Measurements from ENCODE around the gene NDEL1. TPM values are rescaled to one million over a fixed set of nuclear protein-coding genes. Genes with fewer than 3 reads are reported as not detected.
A peak's percentile ranks its signal among the peaks of the same experiment; 100 is the strongest.

Gene NDEL1
- total RNA-seq, 1 donor from 2014 or later, result 60.0 TPM

GRCh38 chr17:8413938-8414337 lies 21.7 kb upstream of the NDEL1 start:
- DNase-seq (ENCODE audit: low spot score), result no peak

DNA sequence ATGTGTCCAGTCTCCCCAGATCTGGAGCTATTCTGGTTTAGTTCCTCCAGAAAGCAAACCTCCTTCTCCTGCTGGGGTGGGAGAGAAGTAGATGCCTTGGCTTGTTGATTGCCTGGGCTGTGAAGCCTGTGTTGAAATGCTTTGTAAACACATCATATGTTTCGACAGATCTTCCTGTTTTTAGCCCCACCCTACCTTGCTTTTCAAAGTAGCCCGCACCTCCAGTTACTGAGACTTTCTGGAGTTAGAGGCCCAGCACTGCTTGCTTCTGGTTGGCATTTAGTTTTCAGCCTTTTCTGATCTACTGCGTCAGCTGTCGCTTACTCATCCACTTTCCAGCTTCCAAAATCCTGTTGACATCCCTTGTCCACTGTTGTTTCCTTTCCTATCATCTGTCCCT lies 17.9 kb upstream of the NDEL1 start:
- no peak for DNase-seq (ENCODE audit: low spot score)

- no peak for DNase-seq (ENCODE audit: low spot score)
Measured at GRCh38 chr17:8418471-8418870, 17.2 kb upstream of the NDEL1 start.

GRCh38 chr17:8419305-8419704 lies 16.4 kb upstream of the NDEL1 start:
- no peak for DNase-seq (ENCODE audit: low spot score)

DNA sequence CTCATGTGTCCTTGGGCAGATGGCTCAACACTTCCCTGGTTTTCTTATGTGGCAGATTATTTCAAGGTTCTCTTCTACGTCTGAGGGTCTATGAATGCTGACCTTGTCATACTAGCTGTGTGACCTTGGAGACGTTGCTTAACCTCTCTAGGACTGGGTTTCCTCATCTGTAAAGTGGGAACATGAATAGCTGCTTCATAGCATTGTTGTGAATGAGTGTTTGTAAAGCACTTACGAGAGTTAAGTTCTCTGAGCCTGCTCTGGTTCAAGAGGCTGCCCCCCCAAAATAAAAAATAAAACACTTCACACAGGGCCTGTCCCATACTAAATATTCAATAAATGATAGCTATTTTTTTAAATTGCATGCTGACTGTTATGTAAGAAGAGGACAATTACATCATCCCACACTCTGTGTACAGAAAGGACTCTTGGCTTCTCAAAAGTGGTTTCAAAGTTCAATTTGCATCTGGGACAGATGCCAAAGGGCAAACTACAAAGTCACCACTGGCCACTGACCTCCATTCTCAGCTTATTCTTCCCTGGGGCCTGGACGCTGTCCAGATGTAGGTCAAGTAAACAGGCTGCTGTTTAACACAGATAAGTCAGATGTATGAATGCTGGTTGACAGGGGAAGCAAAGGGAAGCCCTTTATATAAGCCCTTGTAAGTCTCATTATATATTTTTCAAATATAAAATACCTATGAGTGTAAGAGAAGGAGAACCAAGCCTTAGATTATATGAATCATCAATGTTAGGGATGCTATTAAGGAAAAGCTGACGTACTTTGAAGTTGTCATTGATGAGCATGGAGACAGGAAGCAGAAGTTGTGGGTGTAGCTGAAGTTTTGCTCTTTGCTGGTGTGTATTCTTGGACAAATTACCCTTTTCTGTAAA lies 15.4 kb upstream of the NDEL1 start:
- peak; percentile 94 for DNase-seq (ENCODE audit: low spot score)

- DNase-seq (ENCODE audit: low spot score), result peak; percentile 23
Measured at GRCh38 chr17:8421571-8421970, 14.1 kb upstream of the NDEL1 start.

GRCh38 chr17:8426094-8426720 lies 9.5 kb upstream of the NDEL1 start:
- no peak for DNase-seq (ENCODE audit: low spot score)

GRCh38 chr17:8426802-8427201 lies 8.9 kb upstream of the NDEL1 start:
- no peak for DNase-seq (ENCODE audit: low spot score)

GRCh38 chr17:8430966-8431365 lies 4.7 kb upstream of the NDEL1 start:
- DNase-seq (ENCODE audit: low spot score), result peak; percentile 61

DNA sequence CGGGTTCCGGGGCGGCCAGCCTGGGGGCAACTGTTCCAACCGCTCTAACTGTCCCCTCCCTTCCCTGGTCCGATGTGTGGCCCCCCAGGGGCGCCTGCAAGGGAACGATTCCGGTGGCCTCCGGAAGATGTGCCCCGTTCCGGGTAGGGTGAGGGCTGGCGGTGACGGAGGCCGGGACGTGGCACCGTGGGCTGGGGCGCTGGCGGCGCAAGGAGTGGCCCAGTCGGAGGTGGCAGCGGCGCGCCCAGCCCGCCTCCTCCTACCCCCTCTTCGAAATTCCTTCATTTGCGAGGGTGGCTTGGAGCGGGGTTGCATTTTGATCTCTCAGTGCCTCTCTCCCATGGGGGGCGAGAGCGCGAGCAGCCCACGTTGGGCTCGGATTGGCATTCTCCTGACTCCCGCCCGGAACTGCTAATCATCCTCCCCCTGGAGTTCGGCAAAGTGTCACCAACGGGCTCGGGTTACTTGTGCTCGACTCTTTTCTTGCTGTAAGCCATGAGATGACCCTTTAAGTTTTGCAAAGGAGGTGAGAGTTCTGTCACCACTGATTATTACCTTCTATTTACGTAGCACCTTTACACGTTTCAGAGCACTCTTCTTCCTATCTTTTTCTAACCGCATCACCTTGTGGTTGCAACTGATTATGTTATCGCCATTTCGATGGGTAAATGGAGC lies 622 bp downstream of the NDEL1 start:
- DNase-seq (ENCODE audit: low spot score), result peak; percentile 54

DNA sequence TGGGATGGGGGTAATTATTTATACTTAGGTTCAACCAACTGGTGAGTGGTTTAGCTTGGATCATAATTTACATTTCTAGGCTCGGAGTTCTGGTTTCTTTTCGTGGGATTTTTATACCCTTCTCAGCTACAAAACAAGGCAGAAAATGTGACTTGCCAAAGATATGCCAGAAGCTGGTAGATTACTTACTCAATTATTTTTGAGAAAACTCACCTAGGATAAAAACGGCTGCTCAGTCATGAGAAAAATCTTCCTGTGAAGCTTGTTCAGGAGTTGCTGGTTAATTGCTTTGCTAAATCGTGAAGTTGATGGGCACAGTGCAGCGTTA lies 1.1 kb downstream of the NDEL1 start:
- DNase-seq (ENCODE audit: low spot score), result no peak

DNA sequence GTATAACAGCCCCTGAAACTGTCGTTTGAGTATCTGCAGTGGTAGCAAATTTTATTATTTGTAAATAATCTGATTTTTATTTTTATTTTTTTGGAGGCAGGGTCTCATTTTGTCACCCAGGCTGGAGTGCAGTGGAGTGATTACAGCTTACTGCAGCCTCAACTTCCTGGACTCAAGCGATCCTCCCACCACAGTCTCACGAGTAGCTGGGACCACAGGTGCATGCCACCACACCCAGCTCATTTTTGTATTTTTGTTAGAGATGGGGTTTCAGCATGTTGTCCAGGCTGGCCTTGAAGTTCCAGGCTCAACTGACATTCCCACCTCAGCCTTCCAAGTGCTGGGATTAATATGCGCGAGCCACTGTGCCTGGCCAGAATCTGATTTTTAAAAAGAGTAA lies 2.8 kb downstream of the NDEL1 start:
- no peak for DNase-seq (ENCODE audit: low spot score)

- DNase-seq (ENCODE audit: low spot score), result no peak
Measured at GRCh38 chr17:8439681-8440080, 4.0 kb downstream of the NDEL1 start.

DNA sequence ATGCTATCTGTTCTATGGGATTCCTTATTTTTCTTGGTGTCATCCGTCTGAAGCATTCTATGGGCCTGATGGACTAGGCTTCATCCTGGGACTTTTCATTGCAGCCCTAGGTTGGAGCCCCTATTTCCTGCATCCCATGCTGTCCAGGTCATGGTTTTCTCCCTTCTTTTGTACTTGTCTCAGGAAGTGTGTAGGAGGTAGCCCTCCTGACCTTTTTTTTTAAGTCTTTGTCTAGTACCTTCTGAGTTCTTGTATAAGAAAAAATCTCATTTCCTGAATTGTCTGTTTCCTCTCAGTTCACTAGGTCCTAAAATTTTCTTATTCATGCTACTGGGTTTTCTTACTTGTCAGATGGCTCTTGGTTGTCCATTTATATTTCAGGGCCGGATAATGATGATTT lies 6.0 kb downstream of the NDEL1 start:
- no peak for DNase-seq (ENCODE audit: low spot score)

- DNase-seq (ENCODE audit: low spot score), result no peak
Measured at GRCh38 chr17:8442310-8442709, 6.6 kb downstream of the NDEL1 start.

DNA sequence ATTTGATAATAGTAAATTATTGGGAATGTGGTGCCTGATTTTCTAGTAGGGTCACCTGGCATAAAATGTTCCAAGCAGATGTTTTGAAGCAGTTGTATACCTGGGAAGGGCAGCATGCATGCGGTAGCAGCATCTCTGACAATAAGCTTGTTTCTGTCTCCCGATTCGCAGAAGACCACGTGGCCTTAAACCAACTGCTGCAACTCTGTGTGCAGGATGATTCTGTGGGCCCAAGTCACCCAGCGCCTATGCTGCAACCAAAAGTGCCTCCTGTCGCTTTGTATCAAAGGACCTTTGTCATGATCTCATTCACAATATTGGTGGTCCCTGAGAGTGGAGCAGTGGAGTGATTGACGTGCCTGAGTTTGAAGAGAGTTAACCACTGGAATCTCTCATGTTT lies 8.1 kb downstream of the NDEL1 start:
- no peak for DNase-seq (ENCODE audit: low spot score)

GRCh38 chr17:8444494-8444893 lies 8.8 kb downstream of the NDEL1 start:
- DNase-seq (ENCODE audit: low spot score), result no peak

DNA sequence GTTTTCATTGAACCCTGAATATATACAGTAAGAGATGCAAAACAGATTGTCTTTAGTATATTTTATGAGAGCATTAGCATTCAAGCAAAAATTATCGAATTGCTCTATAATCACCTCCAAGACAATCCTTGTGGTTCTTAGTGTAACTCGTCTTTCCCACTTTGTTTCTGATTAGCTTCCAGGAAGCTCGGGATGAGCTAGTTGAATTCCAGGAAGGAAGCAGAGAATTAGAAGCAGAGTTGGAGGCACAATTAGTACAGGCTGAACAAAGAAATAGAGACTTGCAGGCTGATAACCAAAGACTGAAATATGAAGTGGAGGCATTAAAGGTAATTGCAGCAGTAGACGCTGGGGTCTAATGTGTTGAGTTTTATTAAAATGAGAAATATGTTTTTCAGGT lies 9.9 kb downstream of the NDEL1 start:
- DNase-seq (ENCODE audit: low spot score), result no peak

DNA sequence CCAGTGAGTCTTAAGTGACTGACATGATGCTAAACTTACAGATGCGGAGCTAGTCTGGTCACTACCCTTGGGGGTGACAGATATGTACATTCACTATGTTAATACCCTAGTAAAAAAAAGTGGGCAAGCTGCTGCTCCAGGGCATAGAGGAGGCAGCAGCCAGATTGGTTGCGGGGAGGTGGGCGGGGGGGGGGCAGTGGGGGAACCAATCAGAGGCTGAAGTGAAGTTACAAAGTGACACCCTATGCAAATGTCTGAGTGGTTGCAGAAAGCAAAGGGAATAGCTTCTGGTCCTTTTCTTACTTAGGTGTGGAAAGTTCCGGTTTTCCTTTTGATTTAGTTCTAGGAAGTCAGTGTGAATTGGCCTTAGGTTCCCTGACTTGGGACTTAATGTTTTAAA lies 12.1 kb downstream of the NDEL1 start:
- DNase-seq (ENCODE audit: low spot score), result no peak

GRCh38 chr17:8448310-8448709 lies 12.6 kb downstream of the NDEL1 start:
- DNase-seq (ENCODE audit: low spot score), result no peak

- no peak for DNase-seq (ENCODE audit: low spot score)
Measured at GRCh38 chr17:8451933-8452614, 16.4 kb downstream of the NDEL1 start.

- no peak for DNase-seq (ENCODE audit: low spot score)
Measured at GRCh38 chr17:8453326-8453725, 17.6 kb downstream of the NDEL1 start.
